GM18870 (cell line): ENCODE measurements around the gene SAP25.
"Not testable (repeated sequence)": the region's sequence is repeated elsewhere in the genome, so short reads cannot be mapped to it uniquely, and the experiment has no call there.

Source experiments
- ATAC-seq: cut with Tn5 transposase; IDR thresholded peaks from one replicate; pipeline ENCODE4 v1.9.1; 2021; ENCODE audit warnings: moderate library complexity; ENCODE audit not compliant: unreplicated experiment

SAP25 gene

DNA sequence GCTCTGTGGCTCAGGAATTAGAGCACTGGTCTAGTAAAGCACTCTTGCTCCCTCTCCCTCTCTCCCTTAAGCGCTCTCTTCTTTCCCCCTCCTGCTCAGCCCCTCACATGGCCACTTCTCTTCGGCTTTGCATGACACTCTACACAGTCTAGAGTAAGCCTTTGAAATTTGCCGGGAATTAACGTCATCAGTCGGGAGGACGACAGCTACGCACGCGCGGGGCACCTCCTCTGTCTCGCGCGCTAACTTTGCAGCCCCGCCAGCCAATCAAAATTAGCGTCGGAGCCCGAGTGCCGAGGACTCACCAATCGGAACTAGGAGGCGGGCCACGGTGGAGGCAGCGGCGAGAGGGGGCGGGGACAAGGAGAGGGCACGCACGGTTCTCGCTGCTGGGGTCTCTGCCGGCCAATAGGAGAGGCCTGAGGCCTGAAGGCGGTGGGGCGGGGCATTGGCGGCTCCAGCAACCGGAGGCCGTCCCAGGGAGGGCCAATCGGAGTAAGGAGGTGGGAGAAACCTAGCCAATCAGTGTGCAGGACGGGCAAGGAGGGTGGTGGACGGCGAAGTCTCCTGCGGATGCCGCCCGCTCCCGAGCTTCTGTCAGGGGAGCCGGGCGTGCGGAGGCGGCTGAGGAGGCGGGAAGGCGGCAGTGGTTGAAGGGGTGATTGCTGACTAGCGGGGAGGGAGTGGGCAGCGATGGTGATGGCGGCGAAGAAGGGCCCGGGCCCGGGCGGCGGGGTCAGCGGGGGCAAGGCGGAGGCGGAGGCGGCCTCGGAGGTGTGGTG lies 34.9 kb downstream of the SAP25 start, which contains the start of gene AGFG2:
Gene AGFG2, plus strand, starts transcription at position 550 of the 782 bp plus-strand sequence. Its CDS starts 144 bp downstream, at position 694.
- peak; percentile 85 for ATAC-seq

DNA sequence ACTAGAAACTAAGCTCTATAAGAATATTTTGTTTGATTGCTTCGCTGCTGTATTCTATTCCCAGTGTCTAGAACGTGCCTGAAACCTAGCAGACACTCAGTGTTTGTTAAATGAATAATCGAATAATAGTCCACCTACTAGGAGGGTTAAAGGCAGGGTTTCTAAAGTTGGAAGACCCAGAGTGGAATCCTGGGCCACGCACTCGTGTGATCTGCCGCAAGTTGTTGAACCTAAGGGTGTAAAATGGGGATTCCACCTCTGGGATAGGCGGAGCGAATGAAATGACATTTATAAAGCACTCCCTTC lies 35.4 kb downstream of the SAP25 start:
- ATAC-seq: no peak

DNA sequence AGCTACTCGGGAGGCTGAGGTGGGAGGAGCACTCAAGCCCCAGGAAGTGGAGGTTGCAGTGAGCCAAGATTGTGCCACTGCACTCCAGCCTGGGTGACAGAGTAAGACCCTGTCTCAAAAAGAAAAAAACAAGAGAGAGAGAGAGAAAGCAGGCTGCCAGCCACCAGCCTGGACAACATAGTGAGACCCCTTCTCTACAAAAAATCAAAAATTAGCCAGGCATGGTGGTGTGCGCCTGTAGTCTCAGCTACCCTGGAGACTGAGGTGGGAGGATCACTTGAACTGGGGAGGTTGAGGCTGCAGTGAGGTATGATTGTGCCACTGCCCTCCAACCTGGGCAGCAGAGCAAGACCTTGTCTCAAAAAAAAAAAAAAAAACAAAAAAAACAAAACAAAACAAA lies 37.0 kb downstream of the SAP25 start:
- ATAC-seq: not testable (repeated sequence)

DNA sequence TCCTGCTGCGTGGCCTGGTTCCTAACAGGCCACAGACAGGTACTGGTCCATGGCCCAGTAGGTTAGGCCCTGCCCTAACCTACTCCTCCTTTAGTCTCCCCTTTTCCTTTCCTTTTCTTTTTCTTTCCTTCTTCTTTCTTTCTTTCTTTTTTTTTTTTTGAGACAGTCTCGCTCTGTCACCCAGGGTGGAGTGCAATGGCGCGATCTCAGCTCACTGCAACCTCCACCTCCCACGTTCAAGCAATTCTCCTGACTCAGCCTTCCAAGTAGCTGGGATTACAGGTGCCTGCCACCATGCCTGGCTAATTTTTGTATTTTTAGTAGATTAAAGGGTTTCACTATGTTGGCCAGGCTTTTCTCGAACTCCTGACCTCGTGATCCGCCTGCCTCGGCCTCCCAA lies 37.7 kb downstream of the SAP25 start:
- ATAC-seq: not testable (repeated sequence)

DNA sequence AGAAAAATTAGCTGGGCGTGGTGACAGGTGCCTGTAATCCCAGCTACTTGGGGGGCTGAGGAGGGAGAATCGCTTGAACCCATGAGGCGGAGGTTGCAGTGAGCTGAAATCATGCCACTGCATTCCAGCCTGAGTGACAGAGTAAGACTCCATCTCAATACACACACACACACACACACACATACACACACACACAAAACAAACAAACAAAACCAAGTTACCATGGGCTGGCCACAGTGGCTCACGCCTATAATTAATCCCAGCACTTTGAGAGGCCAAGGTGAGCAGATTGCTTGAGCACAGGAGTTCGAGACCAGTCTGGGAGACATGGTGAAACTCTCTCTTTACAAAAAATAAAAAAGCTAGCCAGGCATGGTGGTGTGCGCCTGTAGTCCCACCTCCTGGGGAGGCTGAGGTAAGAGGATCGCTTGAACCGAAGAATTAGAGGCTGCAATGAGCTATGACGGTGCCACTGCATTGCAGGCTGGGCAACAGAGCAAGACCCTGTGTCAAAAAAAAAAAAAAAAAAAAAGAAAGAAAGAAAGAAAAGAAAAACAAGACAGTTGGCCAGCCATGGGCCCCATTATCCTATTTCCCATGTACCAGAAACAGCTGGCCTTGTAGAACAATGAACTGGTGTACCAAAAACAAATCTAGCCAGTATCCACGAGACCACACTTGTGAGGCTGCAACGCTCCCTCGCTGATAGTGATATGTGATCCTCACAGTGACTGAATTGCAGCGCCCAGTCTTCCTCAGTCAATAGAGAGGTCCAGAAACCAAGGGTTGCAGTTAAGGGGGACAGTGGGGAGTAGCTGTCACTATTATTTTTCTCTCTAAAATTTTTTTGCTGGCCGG lies 41.3 kb downstream of the SAP25 start:
- ATAC-seq: no peak

DNA sequence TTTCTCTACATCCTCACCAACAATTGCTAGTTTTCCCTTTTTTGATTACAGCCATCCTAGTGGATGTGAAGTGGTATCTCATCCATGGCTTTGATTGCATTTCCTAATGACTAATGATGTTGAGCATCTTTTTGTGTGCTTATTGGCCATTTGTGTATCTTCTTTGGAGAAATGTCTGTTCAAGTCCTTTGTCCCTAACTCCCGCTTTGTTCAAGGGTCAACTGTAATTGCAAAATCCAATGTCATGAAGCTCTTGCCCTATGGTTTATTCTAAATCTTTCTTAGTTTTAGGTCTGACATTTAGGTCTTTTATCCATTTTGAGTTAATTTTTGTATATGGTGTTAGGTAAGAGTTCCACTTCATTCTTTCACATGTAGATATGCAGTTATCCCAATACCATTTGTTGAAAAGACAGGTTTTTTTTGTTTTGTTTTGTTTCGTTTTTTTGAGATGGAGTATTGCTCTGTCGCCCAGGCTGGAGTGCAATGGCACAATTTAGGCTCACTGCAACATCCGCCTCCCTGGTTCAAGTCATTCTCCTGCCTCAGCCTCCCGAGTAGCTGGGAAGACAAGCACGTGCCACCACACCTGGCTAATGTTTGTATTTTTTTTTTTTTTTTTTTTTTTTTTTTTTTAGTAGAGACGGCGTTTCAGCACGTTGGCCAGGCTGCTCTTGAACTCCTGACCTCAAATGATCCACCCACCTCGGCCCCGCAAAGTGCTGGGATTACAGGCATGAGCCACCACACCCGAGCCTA lies 45.4 kb downstream of the SAP25 start:
- ATAC-seq: not testable (repeated sequence)

DNA sequence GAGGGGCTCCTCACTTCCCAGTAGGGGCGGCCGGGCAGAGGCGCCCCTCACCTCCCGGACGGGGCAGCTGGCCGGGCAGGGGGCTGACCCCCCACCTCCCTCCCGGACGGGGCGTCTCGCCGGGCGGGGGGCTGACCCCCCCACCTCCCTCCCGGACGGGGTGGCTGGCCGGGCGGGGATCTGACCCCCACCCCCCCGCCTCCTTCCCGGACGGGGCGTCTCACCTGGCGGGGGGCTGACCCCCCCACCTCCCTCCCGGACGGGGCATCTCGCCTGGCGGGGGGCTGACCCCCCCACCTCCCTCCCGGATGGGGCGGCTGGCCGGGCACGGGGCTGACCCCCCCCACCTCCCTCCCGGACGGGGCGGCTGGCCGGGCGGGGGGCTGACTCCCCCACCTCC lies 50.5 kb downstream of the SAP25 start:
- ATAC-seq: not testable (repeated sequence)
